Smooth muscle cell of the brain vasculature (primary cell): ENCODE data around the gene CKAP2L.

Experiments
- DNase-seq: peaks from one replicate; pipeline ENCODE4 v3.0.0-alpha.2; 2012; ENCODE audit warnings: low read depth, low spot score

Gene CKAP2L

DNA sequence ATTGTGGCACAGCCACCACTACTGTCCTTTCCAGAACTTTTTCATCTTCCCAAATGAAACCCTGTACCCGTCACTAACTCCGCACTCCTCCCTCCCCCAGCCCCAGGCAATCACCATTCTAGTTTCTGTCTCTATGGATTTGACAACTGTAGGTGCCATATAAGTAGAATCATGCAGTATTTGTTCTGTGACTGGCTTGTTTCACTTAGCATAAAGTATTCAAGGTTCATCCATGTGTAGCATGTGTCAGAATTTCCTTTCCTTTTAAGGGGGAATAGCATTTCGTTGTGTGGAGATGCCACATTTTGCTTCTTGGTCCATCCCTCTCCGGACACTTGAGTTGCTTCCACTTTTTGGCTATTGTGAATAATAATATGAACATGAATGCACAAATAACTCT, 842 bp upstream of the CKAP2L start:
- no peak for DNase-seq

DNA sequence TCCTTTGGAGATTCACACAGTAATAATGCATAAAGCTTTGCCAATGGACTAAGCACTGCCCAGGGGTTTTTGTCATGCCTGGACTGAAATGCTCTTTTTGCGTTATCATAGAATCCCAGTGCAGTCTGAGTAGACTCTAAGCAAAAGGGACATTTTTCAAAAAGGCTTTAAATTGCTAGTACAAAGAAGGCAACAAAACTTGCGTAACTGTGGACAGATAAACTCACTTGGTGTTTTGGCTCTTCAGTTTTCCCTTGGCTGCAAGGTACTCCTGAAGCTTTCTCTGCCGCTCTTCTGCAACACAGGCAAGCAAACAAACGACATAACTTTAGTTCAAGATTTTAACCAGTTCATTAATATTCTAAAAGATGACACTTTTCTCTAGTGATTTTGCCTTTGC, 2.1 kb downstream of the CKAP2L start:
- no peak for DNase-seq

DNA sequence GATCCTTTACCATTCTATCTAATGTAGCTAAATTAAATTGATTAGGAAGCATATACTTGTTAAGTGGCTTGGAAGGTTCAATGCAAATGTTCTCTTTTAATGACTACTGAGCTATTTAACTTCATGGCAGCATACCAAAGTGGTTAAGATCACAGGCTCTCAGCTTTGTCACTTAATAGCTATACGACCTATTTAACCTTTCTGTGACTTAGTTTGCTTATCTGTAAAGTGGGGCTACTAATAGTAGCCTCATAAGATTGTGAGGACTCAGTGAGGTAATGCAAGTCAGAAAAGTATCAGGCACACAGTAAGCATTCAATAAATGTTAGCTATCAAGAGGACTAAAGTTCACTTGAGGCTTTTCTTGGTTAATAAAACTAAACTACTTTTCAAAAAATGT, 4.3 kb downstream of the CKAP2L start:
- DNase-seq: no peak

DNA sequence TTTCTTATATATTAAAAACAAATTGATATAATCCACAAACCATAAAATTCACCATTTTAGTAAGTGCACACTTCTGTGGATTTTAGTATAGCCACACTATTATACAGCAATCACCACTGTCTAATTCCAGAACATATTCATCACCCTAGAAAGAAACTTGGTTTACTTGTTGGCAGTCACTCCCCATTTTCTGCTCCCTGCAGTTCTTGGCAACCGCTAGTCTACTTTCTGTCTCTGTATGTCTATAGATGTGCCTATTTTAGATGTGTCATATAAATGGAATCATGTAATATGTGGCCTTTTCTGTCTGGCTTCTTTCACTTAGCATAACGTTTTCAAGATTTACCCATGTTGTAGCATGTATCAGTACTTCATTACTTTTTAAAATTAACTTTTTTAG, 5.7 kb downstream of the CKAP2L start:
- no peak for DNase-seq

DNA sequence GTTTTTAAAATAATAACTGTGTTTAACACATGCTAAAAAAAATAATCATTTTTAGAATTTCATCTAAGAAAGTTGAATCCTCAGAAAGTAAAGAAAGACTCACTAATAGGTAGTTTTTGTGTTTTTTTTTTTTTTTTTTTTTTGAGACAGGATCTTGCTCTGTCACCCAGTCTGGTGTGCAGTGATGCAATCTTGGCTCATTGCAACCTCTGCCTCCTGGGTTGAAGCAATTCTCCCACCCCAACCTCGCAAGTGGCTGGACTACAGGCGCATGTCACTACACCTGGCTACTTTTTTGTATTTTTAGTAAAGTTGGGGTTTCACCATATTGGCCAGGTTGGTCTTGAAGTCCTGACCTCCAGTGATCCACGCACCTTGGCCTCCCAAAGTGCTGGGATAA, 7.1 kb downstream of the CKAP2L start:
- DNase-seq: no peak

DNA sequence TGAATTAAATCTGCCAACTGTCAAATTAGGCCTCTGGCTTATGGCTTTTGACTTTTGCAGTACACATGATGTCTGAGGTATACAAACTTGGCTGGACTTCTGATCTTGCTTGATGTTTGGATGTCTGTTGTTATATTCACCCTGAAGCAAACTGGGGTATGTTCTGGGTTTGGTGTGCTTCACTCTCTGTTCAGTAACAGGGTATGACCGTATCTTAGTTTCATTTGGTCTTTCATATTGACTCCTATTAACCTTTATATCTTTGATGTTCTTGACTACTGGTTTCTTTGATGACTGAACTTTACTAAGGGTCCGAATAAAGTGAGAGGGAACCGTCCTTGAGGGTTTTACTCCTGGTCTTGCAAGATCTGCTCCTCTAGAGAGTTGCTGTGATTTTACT, 8.2 kb downstream of the CKAP2L start:
- no peak for DNase-seq

DNA sequence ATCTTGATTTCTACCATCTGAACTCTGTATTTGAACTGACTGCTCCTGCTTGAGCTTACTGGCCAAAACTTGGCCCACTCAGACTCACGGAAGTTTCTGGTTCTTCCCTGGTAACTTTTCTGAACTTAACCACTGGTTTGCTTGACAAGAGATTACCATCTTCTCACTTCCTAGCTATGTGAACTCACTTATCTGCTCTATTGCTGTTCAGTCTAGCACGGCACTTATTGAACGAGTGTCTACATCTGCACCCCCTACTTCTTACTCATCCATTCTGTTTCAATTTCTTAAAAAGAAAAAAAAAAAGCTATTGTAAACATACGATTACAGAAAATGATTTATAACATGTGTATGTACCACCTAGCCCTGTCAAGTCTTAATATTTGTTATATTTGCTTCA, 9.0 kb downstream of the CKAP2L start:
- DNase-seq: no peak

DNA sequence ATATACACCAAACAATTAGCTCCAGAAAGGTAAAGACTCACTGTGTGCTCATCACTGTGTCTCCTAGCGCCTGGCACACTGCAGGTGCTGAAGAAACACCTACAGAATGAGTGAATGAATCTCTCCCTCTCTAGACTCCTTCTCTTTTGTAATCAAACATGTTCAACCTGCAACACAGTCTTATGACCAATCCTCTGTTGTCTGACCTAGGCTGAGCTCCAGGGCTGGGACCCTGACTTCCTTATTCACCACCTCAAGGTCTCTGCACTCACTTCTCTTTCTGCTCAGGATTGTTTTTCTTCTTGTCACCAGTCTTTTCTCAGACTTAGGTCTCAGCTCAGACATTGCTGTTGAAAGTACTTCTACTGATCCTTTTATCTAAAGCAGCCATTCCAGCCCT, 9.8 kb downstream of the CKAP2L start:
- DNase-seq: no peak

DNA sequence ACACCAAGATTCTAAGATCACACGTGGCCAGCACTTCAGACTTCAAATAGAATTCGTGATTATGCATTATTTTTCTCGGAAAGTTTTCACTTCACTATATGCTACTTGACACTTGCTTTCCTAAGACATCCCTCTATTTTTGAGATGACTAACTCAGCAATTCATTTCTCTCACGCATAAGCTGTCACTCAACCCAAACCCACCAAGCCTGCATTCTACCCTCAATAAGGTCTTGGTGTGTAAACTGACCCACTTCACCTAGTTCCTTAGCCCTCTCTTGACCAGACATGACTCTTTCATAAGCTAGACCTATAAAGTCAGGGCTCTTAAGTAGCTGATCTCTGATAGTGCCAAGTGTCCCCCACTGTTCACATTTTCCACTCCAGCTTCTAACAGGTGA, 11.7 kb downstream of the CKAP2L start:
- no peak for DNase-seq

DNA sequence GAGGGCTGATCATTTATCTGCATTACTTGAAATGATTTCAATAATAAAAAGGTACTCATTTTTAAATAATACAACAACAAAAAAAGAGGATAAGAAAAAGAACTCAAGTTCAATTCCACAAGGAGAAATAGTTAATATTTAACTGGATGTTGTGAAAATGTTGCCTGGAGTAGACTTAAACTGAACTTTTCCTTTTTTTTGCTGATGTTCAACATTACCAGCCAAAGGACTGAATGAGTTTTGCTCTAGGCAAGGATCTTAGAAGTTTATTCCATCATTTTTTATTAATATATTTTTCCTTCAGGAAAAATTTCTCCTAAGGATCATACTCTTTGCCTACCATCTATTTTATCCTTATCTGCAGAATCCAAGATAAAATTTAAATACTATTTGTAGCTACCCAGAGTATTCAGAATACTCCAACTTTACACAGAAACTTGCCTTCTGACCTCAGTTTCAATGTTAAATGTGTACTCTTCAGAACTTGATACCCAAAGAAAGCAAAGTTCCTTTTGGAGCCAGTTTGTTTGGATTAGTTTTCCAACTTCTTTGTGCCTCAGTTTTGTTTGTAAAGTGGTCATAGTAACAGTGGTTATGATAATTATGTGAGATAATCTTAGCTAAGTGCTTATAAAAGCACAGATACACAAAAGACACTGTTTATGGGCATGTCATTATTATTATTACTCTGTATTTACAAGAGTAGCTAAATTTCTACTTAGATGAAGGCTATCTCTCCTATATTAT, 12.8 kb downstream of the CKAP2L start:
- no peak for DNase-seq

DNA sequence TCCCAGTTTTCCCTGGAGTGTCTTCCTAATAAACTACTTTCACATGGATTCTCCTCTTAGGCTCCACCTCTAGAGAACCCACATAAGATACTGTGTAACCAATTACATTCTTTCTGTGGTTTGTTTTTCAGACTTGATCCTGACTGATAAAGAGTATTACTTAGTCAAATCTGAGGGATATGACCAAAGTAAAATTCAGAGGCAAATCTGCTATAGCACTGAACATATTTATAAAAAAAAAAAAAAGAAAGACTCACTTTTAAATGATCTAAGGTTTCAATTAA, 13.9 kb downstream of the CKAP2L start:
- no peak for DNase-seq

DNA sequence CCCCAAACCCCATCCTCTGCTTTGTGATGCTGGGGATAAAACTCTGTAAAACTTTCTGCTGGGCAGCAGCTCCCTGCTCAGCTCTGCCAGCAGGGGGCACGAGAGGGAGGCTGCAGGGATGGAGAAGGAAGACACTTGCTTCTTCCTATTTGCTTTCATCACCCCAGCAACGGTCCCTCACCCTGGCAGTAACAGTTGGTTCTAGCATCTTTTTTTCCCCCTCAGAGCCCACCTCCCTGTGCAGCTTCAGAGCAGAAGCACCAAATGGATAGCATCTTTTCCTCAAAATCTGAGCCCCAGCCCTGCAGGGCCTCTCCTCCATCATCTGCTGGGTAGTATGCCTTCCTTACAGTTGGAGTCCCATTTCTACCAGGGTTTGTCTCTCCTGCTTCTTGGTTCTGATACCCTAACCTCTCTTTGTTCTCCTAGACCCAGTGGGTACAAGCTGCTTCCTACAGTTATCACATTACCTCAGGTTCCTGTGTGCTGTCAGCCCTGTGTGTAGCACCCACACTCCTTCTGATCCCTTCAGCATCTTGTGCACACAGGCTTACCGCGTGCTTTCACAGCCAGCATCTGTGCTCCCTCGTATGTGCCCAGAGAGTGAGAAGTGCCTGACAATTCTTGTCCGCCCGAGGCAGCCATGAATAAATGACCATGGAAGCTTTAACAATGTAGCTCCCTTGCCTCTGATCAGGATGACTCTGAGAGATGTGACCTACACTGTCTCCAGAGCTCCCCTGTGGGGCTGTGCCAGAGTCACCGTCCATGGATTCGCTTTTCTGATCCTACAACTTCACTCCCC, 14.5 kb downstream of the CKAP2L start:
- peak; percentile 52 for DNase-seq

DNA sequence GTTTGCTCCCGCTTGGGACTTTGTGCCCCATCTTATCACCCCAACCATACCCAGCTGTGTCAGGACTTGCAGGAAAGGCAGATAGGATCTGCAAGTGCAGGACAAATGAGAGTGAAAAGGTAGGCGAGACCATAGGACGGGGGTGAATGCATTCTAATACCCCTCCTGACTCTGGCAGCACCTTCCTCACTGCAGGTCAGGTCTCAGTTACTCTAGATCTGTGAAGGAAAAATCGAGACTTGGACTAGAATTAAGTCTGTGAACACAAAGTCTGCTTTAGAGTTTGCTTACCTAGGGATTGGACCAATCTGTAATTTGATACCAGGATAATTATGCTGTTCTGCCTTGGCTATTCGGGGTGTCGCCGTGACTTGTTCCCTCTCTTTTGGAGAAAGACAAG, 23.9 kb downstream of the CKAP2L start:
- no peak for DNase-seq

DNA sequence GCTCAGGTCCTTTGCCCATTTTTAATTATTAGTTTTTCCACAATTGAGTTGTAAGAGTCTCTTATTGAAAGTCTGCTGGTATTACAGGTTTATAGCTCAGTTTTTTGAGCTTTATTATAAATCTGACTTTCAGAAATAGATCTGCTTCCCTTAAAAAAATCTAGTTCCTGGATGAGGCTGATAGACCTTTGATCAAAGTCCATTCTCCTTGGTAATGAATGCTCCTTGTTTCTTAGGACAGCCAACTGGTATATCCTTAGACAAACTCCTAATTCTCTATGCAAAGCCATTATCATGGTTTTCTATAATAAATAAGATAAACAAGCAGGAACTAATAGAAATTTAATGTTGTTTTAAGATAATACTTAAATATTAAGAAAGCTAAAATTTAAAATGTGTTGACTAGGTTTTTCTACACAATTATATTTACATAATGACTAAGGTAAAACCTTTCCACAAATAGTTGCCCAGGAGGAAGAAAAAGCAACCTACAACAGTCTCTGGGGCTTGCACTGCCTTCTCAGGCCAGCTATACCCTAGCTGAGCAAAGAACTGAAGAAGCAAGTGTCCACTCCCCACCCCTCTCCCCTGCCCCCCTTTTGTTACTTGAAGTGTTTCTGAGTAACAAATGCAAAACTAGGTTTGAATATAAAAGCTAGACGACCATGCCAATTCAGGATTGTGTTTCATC, 26.7 kb downstream of the CKAP2L start:
- DNase-seq: no peak

DNA sequence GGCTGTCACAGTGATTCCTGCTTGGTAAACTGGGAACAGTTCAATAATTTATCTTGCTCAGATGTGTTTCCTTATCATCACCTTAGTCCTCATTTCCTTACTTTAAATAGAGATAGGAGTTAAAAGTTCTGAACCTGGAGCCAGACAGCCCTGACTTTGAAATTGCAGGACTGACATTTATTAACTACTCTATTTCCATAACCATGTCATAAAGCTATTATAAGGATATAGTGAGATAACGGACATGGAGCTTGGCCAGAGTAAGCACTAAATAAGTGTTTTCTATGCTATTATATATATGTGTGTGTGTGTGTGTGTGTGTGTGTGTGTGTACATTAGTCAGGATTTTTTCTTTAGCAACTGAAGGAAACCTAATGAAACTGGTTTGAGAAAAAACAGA, 30.5 kb downstream of the CKAP2L start:
- no peak for DNase-seq

DNA sequence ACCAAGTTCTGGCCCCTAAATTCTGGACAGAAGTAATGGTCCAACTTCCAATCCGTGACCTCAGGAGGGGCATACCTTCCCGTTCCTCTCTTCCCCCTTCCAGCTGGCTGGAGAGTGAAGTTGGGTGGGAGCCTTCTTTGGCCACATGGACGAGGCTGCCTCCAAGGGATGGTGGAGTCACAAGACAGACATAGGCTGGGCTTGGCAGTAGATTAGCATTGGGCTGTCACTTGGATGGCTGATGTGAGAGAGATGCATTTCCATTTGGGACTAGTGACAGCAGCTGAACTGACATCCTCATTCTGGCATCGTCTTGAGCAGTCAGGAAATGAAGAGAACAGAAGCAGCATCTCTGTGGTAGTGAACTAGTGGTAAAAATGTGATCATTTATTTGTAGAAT, 31.0 kb downstream of the CKAP2L start:
- DNase-seq: no peak

DNA sequence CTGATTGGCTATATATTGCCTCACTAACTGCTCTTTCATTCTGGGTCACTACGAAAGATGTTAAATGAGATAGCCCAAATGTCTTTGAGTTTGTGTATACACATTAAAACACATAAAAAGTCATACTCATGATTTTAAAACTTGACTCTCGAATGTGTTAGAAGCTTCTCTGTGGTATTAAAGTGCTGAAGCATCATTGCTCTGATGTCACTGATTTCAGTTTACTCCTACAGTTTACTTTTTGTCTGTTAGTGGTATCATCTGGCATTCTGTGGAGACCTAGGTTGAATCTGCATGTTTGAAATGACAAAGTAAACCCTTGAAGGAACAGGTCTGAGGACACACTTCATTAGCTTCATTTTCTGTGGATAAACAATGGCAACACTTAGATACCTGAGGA, 32.9 kb downstream of the CKAP2L start:
- DNase-seq: no peak

DNA sequence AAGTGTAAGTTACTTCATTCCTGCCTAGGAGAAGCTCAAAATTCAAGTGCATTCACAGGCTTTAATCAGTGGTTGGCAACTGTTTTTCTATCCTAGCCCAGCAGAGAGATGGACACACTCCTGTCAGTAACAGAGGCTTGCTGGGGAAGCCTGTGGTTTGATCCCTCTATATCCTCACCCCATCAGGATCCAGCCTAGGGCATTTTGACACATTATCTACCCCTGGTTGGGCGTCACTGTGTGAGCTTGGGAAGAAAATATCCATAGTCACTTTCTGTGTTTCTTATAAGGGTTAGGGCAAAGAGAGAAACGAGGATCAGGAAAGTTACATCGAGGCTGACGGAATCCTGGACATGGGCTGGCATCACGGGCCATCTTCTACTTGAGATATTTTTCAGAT, 33.6 kb downstream of the CKAP2L start:
- DNase-seq: no peak

DNA sequence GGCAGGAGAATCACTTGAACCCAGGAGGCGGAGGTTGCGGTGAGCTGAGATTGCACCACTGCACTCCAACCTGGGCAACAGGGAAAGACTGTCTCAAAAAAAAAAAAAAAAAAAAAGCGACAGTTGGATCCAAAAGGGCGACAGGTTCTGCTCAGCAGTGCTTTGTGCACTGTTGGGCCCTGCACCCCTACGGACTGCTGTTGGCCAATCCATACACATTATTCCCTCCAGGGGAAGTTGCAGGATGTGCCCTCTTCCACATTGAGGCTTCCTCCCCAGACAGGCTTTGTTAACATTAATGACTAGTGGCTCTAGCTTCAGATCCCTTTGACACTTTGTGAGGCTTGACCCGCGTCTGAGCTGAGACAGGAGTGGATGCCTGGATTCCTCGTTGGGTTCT, 34.2 kb downstream of the CKAP2L start:
- DNase-seq: no peak

DNA sequence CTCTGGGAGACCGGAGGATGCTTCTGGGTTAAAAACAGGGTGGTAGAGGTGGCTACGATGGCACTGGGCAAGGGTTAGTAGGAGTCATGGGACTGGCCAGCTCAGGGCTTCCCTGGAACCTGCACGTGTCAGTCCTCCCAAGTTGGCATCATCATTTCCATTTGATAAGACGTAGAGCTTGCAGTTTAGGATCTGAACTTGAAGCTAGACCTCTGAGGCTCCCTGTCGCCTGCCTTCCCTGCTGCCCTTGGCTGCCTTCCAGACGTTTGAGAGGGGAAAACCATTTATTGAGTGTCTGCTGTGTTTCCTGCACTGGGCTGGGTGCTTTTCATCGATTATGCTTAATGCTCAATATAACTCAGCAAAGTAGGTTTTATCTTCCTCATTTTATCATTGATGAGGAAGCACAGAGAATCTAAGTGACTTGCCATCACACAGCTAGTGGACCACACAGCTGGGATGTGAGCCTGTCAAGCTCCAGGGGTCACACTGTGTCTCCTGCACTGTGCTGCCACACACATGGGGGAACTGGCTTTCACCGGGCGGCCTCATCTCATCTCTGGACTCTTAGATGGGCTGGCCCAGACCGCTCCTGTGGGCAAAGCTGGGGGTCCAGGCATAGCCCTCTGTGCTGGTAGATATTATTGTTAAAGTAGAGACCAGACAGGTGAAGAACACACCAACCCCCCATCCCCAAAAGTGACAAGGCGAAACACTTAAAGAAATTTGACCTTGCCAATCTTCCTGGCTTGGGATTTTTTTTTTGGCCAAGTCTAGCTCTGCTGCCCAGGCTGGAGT, 35.8 kb downstream of the CKAP2L start:
- DNase-seq: no peak

DNA sequence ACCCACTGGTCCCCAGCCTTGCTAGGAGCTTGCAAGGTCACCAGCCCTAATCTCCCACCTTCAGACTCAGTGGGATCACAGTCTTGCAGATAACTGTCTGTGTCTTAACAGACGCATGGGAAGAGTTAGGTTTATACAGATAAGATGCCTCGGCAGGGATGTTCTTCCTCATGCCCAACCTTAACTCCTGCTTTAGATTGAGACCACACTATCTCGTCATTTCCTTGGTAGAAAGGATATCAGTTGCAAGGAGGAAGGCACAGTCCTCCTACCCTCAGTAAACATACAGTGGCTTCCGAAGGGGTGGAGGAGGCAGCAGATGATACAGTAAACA, 36.4 kb downstream of the CKAP2L start:
- no peak for DNase-seq

DNA sequence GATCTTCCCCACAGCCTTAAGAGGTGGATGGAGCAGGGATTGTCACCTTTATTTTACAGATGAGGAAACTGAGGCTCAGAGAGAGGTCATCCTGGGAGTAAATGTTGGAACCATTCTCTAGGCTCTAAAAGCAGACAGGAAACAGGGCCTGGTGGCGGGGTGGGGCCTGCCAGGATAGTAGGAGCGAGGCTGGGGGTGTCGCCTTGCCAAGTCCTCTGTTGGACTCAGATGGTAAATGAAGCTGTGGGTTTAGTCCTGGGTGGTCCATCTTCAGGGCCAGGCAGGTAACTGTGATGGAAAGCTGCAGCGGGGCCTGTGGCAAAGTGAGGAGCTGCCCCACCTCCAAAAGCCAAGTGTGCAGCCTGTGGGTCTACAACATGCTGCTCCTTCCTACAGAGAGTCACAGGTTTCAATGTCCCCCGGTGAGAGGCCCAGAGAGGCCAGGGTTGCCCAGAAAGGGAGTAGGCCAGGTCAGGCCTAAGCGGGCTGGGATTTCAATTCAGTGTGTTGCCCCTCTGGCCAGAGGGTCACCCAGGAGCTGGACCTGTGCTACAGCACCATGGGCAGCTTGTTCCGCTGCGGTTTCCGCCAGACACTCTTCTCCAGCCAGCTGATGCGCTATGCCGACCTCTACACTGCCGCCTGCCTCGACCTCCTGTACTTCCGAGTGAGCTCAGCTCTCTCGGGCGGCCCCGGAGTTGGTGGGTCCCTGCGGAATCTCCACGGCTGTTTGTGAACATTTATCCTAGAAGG, 37.0 kb downstream of the CKAP2L start:
- no peak for DNase-seq
